KMS-11 (cell line): Measurements from ENCODE around the gene ENTREP3.

Experiments
- H2AFZ ChIP-seq: fragments of 200-600 bp; sonication (generic); 2 replicates; pipeline ENCODE4 v1.6.1; 2016; ENCODE audit warnings: antibody characterized with exemption, mixed run types, low read depth
- H3K27ac ChIP-seq: fragments of 200-600 bp; sonication (generic); 2 replicates; pipeline ENCODE4 v1.6.1; 2016; ENCODE audit warnings: mild to moderate bottlenecking, mixed run types
- H3K27me3 ChIP-seq: fragments of 200-600 bp; sonication (generic); 2 replicates; pipeline ENCODE4 v1.6.1; 2017; ENCODE audit warnings: mild to moderate bottlenecking, low read depth, mixed run types, moderate library complexity; ENCODE audit not compliant: insufficient read depth
- H3K36me3 ChIP-seq: fragments of 200-600 bp; sonication (generic); 2 replicates; pipeline ENCODE4 v1.6.1; 2017; ENCODE audit warnings: mild to moderate bottlenecking, mixed run types; ENCODE audit not compliant: insufficient read depth
- H3K4me1 ChIP-seq: fragments of 200-600 bp; sonication (generic); 2 replicates; pipeline ENCODE4 v1.6.1; 2016; ENCODE audit warnings: mild to moderate bottlenecking, low read depth, mixed run types; ENCODE audit not compliant: poor library complexity, severe bottlenecking
- H3K4me2 ChIP-seq: fragments of 200-600 bp; sonication (generic); 2 replicates; pipeline ENCODE4 v1.7.0; 2016; ENCODE audit warnings: mild to moderate bottlenecking, mixed run types
- H3K4me3 ChIP-seq: fragments of 200-600 bp; sonication (generic); IDR thresholded peaks from 2 replicates; pipeline ENCODE4 v1.6.1; 2017; ENCODE audit warnings: low read depth, low read length, mixed read lengths; ENCODE audit not compliant: insufficient read depth
- H3K79me2 ChIP-seq: fragments of 200-600 bp; sonication (generic); 2 replicates; pipeline ENCODE4 v1.6.1; 2016; ENCODE audit warnings: low read depth, mixed run types; ENCODE audit not compliant: insufficient read depth
- H3K9ac ChIP-seq: fragments of 200-600 bp; sonication (generic); 2 replicates; pipeline ENCODE4 v1.6.1; 2016; ENCODE audit warnings: mild to moderate bottlenecking, mixed run types
- H4K20me1 ChIP-seq: fragments of 200-600 bp; sonication (generic); 2 replicates; pipeline ENCODE4 v1.6.1; 2016; ENCODE audit warnings: mild to moderate bottlenecking, mixed run types; ENCODE audit not compliant: insufficient read depth
- TF ChIP-seq, protein P1 (sequence below): fragments of 200-600 bp; sonication (generic); conservative IDR thresholded peaks from 2 replicates; pipeline ENCODE4 v1.6.1; 2017; ENCODE audit warnings: low read depth, mild to moderate bottlenecking, antibody characterized with exemption, low read length, moderate library complexity, mixed read lengths

Gene ENTREP3

DNA sequence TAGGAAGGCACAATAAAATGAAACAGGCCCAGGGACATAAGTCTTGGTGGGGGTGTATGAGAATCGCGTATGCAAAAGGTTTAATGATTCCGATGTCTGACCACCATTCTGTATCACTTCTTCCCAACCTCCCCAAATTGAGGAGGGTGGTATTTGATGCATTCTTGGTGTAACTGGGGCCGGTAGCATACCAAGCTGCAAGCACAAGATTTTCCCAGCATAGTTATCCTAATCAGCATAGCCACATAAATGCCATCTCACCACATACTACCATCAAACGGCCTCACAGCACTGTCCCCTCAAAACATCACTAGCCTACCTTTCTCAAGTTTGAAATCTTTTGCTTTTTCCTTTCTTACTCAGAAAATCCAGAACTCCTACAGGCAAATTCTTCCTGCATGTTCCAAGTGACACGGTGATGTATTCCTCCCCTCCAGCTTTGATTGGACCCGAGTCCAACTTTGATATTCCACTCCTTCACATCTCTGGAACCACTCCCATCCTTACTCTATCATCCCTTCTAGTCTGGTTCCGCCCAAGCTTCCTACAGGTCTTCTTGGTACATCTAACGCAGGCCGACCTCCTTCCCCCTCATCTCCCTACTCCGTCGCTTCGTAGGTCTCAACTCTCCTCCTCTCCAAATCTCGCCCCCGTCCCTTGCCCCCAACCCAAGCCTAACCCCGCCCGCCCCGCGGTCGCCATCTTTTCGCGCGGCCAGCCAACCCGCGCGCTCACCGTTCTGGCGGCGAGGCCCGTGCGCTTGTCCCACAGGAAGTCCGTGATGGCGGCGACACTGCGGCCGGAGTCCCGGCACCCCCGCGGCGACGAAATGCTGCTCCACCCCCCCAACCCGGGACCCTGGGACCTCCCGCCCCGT lies 17.4 kb upstream of the ENTREP3 start:
- peaks cover 27% of the 10 kb centered on the region for H3K4me1 ChIP-seq

DNA sequence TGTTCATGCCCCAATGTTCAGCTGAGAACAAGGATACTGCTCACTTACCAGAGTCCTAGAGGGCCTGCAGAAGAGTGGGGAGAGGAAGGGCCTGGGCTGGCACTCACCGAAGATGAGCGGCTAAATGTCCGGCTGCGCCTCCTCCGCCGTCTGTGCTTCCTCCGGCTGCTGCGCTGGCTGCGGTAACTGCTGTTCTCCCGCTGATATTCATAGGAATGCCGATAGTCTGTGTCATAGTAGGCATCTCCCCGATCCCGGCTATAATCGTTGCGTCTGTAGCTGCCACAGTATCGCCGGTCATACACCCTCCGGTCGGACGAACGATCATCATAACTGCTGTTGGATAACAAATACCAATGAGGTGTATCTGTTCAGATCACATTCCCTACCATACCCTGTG lies 14.1 kb upstream of the ENTREP3 start:
- TF ChIP-seq, protein P1, sequence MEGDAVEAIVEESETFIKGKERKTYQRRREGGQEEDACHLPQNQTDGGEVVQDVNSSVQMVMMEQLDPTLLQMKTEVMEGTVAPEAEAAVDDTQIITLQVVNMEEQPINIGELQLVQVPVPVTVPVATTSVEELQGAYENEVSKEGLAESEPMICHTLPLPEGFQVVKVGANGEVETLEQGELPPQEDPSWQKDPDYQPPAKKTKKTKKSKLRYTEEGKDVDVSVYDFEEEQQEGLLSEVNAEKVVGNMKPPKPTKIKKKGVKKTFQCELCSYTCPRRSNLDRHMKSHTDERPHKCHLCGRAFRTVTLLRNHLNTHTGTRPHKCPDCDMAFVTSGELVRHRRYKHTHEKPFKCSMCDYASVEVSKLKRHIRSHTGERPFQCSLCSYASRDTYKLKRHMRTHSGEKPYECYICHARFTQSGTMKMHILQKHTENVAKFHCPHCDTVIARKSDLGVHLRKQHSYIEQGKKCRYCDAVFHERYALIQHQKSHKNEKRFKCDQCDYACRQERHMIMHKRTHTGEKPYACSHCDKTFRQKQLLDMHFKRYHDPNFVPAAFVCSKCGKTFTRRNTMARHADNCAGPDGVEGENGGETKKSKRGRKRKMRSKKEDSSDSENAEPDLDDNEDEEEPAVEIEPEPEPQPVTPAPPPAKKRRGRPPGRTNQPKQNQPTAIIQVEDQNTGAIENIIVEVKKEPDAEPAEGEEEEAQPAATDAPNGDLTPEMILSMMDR: no peak
- H3K27me3 ChIP-seq: no peaks in the 10 kb centered on the region
- peaks cover 32% of the 10 kb centered on the region for H3K79me2 ChIP-seq
- no peak overlapping the region for H3K9ac ChIP-seq
- no peak overlapping the region for H3K4me2 ChIP-seq
- H3K36me3 ChIP-seq: peaks cover 52% of the 10 kb centered on the region; the same call in 1 of the 2 replicates
- H3K27ac ChIP-seq: no peak overlapping the region
- H2AFZ ChIP-seq: no peak overlapping the region
- H4K20me1 ChIP-seq: no peaks in the 10 kb centered on the region
- H3K4me3 ChIP-seq: no peak overlapping the region
- peaks cover 17% of the 10 kb centered on the region for H3K4me1 ChIP-seq

More for the DNA sequence above, 17.4 kb upstream of the ENTREP3 start:
- Histone ChIP-seq H3K4me2 (peak overlapping the region; percentile 74), H3K4me3 (peak overlapping the region; percentile 98), H3K9ac (peak overlapping the region; percentile 60), H3K27ac (peak overlapping the region; percentile 26), H4K20me1 (no peaks in the 10 kb centered on the region), H3K36me3 (peaks cover 28% of the 10 kb centered on the region; the same call in 1 of the 2 replicates), H3K27me3 (no peaks in the 10 kb centered on the region), H2AFZ (peak overlapping the region; percentile 57), H3K79me2 (peaks cover 32% of the 10 kb centered on the region)
- TF ChIP-seq, protein P1: no peak

DNA sequence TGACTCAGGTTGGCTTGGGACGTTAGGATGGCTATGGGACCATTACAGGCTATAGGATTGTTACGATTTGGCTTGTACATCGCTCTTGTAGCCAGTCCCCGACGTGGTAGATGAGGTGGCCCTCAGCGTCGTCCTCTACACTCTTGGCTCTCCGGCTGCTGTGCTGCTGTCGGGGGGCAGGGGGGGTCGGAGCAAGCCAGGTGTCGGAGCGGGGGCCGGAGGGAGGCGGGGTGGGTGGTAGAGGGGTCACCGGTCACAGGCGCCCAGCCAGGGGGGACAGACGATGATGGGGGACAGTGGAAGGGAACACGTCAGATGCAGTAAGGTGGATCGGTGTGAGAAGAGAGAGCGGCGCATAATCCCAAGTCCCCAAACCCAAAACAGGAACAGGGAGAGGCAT lies 13.3 kb upstream of the ENTREP3 start:
- H3K4me3 ChIP-seq: no peak overlapping the region
- H3K79me2 ChIP-seq: peaks cover 32% of the 10 kb centered on the region

DNA sequence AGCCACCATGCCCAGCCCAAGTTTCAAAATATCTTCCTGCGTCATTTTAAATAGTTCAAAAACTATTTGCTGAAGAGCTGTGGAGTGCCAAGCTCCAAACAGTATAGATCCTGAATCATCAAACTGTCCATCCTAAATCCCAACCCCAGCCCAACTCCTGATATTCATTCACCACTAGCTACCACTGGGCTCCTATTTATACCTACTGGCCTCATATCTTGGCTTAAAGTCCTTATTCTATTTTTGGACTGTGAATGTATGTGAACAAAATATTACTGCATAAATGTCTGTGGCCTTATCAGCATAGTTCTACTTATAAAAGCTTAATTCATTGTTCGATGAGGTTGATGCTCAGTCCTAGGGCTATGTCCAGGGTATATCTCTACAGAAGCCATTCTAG lies 12.1 kb upstream of the ENTREP3 start:
- Histone ChIP-seq H4K20me1 (no peaks in the 10 kb centered on the region), H3K4me2 (no peak overlapping the region), H3K36me3 (peaks cover 53% of the 10 kb centered on the region; the same call in 1 of the 2 replicates), H3K9ac (no peak overlapping the region), H3K79me2 (peaks cover 26% of the 10 kb centered on the region), H3K4me3 (no peak overlapping the region), H2AFZ (no peak overlapping the region), H3K27me3 (no peaks in the 10 kb centered on the region), H3K27ac (no peak overlapping the region), H3K4me1 (peaks cover 15% of the 10 kb centered on the region)
- TF ChIP-seq, protein P1: no peak

More for the DNA sequence above, 13.3 kb upstream of the ENTREP3 start:
- Histone ChIP-seq H4K20me1 (no peaks in the 10 kb centered on the region), H3K9ac (no peak overlapping the region), H2AFZ (no peak overlapping the region), H3K27me3 (no peaks in the 10 kb centered on the region), H3K36me3 (peaks cover 53% of the 10 kb centered on the region; the same call in 1 of the 2 replicates), H3K4me1 (peaks cover 14% of the 10 kb centered on the region), H3K27ac (no peak overlapping the region), H3K4me2 (no peak overlapping the region)
- TF ChIP-seq, protein P1: no peak
